HG02852 (cell line): ENCODE data around the gene RDX.

Experiments
- ATAC-seq: cut with Tn5 transposase; IDR thresholded peaks from one replicate; pipeline ENCODE4 v1.9.1; 2021; ENCODE audit warnings: mild to moderate bottlenecking, moderate library complexity; ENCODE audit not compliant: unreplicated experiment

RDX gene

DNA sequence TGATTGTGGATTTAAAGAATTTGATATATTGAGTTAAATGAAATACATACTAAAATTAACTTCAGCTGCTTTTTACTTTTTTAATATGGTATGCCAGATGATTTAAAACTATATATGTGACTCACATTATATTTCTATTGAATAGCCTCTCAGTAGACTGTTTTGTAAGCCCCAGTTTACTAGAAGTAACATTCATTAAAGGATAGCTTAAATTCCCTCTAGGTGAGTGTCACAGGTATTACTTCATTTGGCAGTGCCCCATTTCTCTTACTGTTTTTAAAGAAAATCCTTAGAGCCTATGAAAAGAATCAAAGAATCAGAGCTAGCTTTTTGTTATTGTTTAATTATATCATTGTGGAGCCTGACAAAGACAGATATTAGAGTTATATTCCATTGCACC, 154.6 kb downstream of the RDX start:
- no peak for ATAC-seq

DNA sequence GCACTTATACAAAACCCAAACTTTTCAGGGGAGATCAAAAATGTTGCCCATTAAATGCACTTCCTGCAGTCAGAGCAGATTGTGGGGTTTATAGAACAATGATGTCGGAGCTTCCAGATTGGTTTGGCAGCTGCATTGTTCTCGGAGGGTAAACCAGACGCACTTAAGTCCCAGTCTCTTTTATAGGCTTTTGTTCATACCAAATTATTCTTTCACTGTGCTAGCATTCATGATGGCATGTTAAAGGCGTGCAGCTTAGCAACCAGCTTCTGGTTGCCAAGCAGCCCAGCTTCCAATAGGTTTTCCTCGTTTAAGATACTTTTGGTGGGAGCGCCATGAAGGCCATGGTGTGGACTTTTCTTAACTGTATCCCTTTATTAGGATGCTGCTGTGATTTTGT, 162.3 kb downstream of the RDX start:
- ATAC-seq: no peak

DNA sequence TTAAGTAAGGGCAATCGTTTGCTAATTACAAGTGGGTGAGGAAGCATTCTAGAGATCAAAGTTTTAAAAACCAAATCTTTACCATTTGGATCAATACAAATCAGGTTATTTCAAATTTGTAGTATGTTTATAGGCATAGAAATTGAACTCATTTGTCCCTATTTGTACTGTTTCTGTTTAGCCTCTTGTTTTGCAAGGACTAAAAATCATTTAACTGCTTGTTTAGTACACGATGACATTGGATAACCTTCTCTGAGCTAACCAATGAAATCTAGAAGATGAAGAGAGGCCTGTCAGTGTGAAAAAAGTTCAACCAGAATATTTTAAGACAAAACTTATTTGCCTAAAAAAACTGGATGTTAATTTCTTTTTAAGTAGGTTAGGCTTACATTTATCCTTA, 163.3 kb downstream of the RDX start:
- ATAC-seq: no peak

DNA sequence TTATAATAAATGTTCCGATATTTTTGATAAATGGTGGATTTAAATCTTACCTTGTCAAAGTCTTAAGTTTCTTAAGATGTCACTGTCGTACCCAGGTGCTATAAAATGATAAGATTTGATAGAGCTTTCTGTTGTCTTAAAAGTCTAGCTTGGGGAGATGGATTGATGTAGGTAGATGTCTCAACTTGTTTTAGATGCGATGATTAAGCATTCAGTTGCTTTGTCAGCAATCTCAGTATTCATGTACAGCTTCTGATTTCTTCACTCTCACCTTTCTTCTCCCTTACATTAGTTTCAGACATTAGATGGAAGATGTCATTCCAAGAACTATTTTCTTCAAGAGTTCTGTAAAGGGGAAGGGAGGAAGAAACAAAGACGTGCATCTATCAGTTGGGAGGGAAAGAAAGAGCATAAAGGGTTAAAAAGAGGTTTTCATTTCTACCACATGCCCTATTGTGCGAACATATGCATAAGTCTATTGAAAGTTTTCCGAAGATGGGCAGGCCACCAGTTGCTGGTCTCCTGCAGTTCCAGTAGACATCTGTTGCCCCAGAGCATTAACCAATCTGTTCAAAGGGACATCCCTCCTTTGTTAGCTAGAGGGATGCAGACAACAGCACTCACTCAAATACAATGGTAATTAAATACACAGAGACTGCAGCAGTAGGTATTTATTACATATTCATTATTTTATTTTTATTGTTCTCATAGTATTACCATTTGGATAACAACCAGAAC, 164.9 kb downstream of the RDX start:
- no peak for ATAC-seq

DNA sequence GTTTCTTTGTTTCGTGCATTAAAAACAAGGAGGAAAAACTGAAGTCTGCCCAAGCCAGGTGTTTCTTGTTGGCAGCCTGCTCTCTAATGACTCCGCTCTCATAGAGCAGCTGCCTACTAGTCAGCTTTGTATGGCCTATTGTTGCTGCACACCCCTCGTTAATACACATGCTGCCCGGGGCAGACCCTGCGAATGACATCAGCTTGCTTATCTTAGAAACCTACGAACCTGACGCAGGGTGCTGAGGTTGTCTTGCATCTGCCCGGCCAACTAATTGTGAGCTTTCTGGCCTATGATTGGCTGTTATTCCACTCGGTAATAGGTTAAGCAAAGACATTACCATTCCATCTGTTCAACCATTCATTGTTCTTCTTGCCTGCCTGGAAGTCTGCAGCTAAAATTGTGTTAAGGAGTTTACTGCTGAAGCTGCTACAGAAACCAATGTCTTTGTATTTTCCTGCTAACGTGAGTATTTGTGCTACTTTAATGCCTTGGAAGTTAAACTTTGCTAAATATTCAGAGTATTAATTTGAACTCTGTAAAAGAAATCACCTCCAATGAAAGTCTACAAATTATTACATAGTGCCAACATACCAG, 165.7 kb downstream of the RDX start:
- ATAC-seq: no peak

DNA sequence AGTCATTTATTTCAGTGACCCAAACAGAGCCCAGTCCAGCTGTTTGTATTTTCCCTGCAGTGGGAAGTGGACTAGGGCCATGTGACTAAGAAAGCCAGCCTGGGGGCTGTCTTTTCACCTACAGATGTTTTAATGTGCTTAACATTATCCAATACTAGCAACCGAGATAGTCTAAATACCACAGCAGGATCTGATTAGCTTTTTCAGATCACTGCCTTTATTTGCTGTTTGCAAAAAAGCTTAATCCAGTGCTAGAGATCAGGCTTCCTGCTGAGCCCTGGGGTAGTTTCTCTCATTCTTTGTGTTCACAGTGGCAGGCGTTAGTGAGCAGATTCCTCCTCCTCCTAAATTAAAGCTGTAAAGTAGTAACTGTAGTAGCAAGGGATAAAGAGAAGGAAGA, 168.3 kb downstream of the RDX start:
- no peak for ATAC-seq

DNA sequence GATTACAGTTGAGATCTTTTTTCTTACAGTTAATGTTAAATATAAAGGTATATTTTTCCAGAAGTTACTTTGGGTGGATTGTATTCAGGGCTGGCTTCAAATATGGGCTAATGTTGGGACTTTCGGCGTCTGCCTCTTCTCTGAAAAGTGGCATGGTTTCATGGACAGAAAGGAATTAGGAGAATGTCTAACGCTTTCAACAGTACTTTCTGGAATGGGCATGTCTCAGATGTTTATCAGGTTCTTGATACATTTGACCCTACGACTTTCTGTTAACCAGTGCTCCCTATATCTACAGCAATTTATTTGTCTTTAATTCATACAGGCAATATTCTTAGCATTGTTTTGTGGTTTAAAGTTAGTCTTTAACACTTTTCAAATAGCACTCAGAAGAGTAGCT, 169.5 kb downstream of the RDX start:
- no peak for ATAC-seq

DNA sequence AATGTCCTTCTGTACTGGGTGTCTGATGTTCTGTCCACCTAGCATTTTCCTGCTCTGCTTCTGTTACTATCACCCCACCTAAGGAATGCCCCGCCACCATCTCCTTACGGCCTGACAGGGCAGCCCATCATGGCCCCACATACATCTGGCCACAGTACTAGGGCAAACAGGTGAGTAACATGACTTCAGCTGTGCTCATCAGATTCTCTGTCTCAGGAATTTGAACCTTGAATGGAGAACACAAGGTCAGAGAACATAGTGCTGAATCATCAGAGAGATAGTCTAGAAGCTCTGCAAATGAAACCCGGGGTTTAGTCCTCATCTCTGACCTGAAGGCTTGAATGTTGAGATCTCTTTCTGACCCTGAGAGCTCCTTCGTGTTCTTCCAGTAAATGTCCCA, 170.8 kb downstream of the RDX start:
- ATAC-seq: no peak
